DMS79 treated with DMSO at 0.1 percent for 48 hours (cell line): Measurements from ENCODE around the gene PSMB3.
A peak's percentile ranks its signal among the peaks of the same experiment; 100 is the strongest.

ENCODE experiments used
- DNase-seq: peaks from one replicate; lab custom pipeline; 2025; lab: John Stamatoyannopoulos, UW

The PSMB3 gene

DNA sequence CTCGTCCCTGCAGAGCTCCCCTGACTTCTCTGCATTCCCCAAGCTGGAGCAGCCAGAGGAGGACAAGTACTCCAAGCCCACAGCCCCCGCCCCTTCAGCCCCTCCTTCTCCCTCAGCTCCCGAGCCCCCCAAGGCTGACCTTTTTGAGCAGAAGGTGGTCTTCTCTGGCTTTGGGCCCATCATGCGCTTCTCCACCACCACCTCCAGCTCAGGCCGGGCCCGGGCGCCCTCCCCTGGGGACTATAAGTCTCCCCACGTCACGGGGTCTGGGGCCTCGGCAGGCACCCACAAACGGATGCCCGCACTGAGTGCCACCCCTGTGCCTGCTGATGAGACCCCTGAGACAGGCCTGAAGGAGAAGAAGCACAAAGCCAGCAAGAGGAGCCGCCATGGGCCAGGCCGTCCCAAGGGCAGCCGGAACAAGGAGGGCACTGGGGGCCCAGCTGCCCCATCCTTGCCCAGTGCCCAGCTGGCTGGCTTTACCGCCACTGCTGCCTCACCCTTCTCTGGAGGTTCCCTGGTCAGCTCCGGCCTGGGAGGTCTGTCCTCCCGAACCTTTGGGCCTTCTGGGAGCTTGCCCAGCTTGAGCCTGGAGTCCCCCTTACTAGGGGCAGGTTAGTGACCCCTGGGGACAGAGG lies 36.1 kb upstream of the PSMB3 start:
- DNase-seq = no peak

GRCh38 chr17:38717139-38717745 lies 35.3 kb upstream of the PSMB3 start:
- DNase-seq = no peak

DNA sequence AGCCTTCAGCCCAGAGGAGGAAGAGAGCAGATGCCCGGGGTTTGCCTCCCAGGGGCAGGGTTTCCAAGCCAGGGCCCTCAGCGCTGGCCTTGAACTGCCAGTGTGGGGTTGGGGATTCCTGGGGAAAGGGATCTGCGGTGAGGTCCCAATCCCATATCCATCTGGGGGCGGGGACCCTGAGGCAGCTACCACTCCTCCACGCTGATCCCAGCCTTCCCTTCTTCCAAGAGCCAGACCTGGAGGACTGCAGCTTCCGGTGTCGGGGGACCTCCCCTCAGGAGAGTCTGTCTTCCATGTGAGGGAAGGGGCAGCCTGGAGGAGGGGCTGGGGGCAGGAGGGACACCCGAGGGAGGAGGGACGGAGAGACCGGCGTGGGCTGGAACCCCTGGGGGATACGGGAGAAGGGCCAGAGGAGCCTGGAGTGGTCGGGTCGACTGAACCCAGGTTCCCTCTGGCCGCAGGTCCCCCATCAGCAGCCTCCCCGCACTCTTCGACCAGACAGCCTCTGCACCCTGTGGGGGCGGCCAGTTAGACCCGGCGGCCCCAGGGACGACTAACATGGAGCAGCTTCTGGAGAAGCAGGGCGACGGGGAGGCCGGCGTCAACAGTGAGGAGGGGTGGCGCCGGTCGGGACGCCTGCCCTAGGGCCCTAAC lies 33.1 kb upstream of the PSMB3 start:
- DNase-seq = no peak

DNA sequence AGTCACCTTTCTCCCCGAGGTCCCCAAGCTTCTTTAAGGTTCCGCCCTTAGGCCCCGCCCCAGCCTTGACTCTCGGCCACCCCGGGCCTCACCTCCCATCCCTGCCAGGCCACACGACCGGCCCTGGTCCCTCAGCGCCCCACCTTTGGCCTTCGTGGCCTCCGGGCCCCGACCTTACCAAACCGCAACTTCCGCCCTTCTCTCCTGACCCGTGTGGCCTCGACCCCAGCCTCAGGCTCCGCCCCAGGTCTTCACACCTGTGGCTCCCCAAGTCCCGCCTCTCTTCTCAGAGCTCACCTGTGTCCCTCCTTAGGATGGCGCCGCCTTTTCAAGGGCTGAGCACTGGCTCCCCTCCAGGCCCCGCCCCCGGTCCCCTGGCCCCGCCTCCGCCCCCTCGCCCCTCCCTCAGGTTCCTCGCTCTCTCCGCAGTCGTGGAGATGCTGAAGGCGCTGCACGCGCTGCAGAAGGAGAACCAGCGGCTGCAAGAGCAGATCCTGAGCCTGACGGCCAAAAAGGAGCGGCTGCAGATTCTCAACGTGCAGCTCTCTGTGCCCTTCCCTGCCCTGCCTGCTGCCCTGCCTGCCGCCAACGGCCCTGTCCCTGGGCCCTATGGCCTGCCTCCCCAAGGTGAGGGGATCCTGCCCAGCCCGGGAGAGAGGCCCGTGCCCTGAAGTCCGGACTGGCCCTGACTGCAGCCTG lies 32.4 kb upstream of the PSMB3 start:
- no peak for DNase-seq

- DNase-seq = no peak
These were observed 31.6 kb upstream of the PSMB3 start for GRCh38 chr17:38720941-38721340.

DNA sequence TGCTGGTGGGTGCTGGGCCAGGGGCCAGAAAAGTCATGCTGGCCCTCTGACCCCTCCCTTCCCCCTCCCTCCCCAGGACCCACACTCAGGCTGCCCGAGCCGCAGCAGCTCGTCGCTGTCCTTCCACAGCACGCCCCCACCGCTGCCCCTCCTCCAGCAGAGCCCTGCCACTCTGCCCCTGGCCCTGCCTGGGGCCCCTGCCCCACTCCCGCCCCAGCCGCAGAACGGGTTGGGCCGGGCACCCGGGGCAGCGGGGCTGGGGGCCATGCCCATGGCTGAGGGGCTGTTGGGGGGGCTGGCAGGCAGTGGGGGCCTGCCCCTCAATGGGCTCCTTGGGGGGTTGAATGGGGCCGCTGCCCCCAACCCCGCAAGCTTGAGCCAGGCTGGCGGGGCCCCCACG lies 30.7 kb upstream of the PSMB3 start:
- DNase-seq = no peak

GRCh38 chr17:38724337-38724988 lies 28.1 kb upstream of the PSMB3 start:
- peak; percentile 75 for DNase-seq

GRCh38 chr17:38725066-38725465 lies 27.5 kb upstream of the PSMB3 start:
- DNase-seq = peak; percentile 48

DNA sequence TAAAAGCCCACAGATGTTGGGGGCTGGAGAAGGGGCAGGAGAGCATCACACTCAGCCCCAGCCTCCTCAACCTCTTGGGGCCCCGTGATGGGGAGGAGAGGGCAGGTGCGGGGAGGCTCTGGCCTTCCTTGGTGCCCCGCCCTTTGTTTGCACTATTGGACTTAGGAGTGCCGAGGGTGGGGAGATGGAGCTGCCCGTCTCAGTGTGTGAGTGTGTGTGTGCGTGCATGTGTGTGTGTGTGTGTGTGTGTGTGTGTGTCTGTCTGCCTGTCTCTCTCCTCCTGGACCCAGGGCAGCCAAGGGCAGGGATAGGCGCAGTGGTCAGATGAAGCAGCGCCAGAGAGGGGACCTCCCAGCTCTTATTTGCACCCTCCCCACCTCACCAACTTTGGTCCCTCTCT lies 26.4 kb upstream of the PSMB3 start:
- DNase-seq = peak; percentile 16

DNA sequence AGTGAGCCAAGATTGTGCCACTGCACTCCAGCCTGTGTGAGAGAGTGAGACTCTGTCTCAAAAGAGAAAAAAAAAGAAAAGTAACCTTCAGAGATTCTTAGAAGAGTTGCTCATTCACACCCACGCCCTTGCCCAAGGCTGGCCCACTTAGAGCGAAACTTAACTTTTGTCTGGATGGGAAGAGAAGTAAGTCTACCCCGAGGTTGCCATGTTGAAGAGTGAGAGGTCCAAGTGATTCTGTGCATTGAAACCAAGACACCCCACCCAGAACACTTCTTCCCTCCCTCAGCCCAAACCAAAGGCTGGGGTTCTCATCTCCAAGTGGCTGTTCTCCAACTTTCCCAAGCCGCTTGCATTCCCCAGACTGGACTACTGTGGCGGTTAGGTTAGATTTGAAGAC lies 24.8 kb upstream of the PSMB3 start:
- DNase-seq = no peak

GRCh38 chr17:38728290-38728831 lies 24.2 kb upstream of the PSMB3 start:
- DNase-seq = no peak

- no peak for DNase-seq
These were observed 23.1 kb upstream of the PSMB3 start for GRCh38 chr17:38729368-38729885.

GRCh38 chr17:38729886-38730525 lies 22.5 kb upstream of the PSMB3 start, which contains the start of gene CISD3:
Gene CISD3, plus strand, starts transcription at chr17:38730341. Its CDS starts 18 bp downstream, at chr17:38730359.
- DNase-seq = peak; percentile 52

DNA sequence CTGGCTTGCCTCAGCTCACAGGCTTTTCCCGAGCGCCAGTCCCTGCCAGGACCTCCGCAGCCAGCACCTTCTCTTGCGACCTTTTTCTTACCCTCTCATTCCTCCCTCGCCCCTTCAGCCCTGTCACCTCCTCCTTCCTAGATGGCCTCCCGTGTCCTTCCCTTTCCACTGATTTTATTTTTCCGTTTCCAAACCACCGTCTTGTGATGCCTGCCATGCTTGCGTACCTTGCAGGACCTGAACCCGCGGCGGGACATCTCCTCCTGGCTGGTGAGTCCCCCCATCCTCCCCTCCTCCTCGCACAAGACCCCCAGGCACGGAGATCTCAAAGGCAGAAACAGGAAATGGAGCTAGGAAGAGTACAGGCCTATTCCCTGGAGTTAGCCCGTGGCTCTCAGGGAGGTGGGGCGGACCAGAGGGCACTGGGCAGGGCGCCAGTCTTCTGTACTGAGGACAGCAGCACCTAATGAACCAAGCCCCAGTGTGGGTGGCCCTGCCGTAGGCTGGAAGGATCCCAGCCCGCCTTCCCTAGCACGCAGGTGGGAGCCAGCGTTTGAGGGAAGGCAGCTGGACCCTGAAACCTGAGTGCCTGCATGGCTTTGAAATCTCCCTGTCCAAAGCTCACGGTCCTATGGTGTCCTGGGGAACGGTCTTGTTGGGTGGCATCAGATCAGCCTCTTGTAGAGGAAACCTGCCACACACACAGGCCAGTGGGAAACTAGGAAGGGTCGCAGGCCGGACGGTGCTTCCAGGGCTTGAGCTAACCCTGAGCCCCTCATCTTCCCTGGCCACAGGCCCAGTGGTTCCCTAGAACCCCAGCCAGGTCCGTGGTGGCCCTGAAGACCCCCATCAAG lies 21.8 kb upstream of the PSMB3 start:
- peak; percentile 75 for DNase-seq

- peak; percentile 8 for DNase-seq
These were observed 20.8 kb upstream of the PSMB3 start for GRCh38 chr17:38731526-38732294.

DNA sequence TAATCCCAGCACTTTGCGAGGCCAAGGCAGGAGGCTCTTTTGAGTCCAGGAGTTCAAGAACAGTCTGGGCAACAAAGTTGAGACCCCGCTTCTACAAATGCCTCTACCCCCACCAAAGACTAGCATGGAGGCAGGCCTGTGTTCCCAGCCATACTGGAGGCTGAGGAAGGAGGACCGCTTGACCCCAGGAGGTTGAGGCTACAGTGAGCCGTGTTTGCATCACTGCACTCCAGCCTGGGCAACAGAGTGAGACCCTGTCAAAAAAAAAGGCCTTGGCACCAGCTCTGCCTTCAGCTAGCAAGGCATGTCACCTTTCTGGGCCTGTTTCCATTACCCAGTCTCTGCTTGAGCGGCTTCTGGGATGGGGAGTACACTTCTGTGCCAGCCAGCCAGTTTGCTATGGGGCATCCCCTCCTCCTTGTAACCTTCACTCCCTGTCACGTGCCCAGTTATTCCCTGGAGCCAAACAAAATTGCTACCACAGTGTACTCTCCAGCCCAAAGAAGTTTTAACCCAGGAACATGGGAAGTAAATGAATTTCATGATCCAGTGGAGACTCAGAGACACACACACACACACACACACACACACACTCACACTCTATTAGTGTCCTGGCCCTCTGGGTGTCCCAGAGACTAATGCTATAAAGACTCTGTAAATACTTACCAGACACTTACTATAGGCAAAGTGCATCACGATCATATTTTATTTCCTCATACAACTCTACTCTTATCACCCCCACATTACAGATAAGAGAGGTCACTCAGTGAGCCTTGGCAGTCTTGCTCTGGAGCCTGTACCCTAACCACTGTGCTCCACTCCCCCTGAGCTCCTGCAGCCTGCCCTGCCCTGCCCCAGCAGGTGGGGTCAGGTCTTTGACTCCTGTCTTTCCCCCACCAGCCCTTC lies 19.9 kb upstream of the PSMB3 start:
- DNase-seq = no peak

DNA sequence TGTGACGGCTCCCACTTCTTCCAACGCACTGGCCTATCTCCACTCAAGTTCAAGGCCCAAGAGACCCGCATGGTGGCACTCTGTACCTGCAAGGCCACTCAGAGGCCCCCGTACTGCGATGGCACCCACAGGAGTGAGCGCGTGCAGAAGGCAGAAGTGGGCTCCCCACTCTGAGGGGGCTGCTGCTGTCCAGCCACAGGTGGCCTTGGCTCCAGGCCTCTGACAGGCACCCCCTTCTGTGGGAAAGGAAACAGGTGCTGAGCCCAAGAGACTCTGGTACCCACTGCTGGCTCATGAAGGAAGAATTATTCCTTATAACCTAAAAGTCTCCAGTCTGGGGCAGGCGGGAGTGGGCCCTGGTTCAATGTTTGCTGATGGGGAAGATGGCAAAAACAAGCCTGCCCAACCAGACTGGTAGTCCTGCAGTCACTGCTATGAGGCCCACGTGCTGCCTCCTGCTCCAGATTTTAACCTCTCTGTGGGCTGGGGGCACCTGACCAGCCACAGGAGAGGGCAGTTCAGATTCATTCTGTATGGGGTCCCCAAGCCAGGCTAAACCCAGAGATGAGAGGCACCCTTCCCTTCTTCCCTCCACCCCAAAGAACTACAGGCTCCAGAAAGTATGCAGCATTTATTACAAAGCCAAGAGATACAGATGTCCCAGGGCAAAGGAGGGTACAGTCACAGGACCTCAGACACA lies 19.1 kb upstream of the PSMB3 start:
- DNase-seq = no peak
